A673 (cell line): ENCODE data around the gene THSD1. TPM values are rescaled to one million over a fixed set of nuclear protein-coding genes. Genes with fewer than 3 reads are reported as not detected.
A peak's percentile ranks its signal among the peaks of the same experiment; 100 is the strongest.
"Not testable (repeated sequence)": the region's sequence is repeated elsewhere in the genome, so short reads cannot be mapped to it uniquely, and the experiment has no call there.

ENCODE experiments used
- BruUV-seq: library from RNA; stranded (reverse); fragments of 400-500 nt; replicated peaks from 2 replicates; lab custom pipeline; 2021; lab: Mats Ljungman, UMichigan
- CTCF ChIA-PET: fragments of 300-600 bp; sonication (Branson Sonifier 250); formaldehyde crosslinking; loops from one replicate; lab custom pipeline; 2022; ENCODE audit warnings: antibody characterized with exemption; lab: Charles Lee
- POLR2A ChIA-PET: fragments of 300-600 bp; sonication (Branson Sonifier 250); formaldehyde crosslinking; loops from one replicate; lab custom pipeline; 2022; ENCODE audit warnings: antibody characterized with exemption; ENCODE audit not compliant: low non-redundant PET; lab: Charles Lee
- DNase-seq: peaks from one replicate; pipeline ENCODE4 v3.0.0-alpha.2; 2015; ENCODE audit warnings: low spot score
- H3K27ac ChIP-seq: fragments of 200-600 bp; sonication (generic); 2 replicates; pipeline ENCODE4 v1.5.1; 2016; ENCODE audit warnings: mixed run types, low read depth, mild to moderate bottlenecking, mixed read lengths, antibody characterized with exemption, low read length; ENCODE audit not compliant: poor library complexity, severe bottlenecking
- H3K27me3 ChIP-seq: fragments of 200-600 bp; sonication (generic); replicated peaks from 2 replicates; pipeline ENCODE4 v1.6.1; 2017; ENCODE audit warnings: mixed run types, low read depth, mild to moderate bottlenecking, mixed read lengths, antibody characterized with exemption, low read length; ENCODE audit not compliant: insufficient read depth, poor library complexity
- H3K36me3 ChIP-seq: fragments of 200-600 bp; sonication (generic); 2 replicates; pipeline ENCODE4 v1.6.1; 2016; ENCODE audit warnings: mixed run types, mild to moderate bottlenecking, mixed read lengths, antibody characterized with exemption, low read length; ENCODE audit not compliant: insufficient read depth, poor library complexity, severe bottlenecking
- H3K4me1 ChIP-seq: fragments of 200-600 bp; sonication (generic); 2 replicates; pipeline ENCODE4 v1.6.1; 2017; ENCODE audit warnings: mixed run types, mild to moderate bottlenecking, mixed read lengths, antibody characterized with exemption, low read length; ENCODE audit not compliant: insufficient read depth, poor library complexity, severe bottlenecking
- H3K4me3 ChIP-seq: fragments of 200-600 bp; sonication (generic); 2 replicates; pipeline ENCODE4 v1.5.1; 2016; ENCODE audit warnings: low read depth, mixed run types, mild to moderate bottlenecking, mixed read lengths, low read length; ENCODE audit not compliant: poor library complexity, severe bottlenecking
- H3K9me3 ChIP-seq: fragments of 200-600 bp; sonication (generic); 2 replicates; pipeline ENCODE4 v1.6.1; 2016; ENCODE audit warnings: mixed run types, low read depth, mild to moderate bottlenecking, mixed read lengths, antibody characterized with exemption, low read length; ENCODE audit not compliant: poor library complexity, severe bottlenecking
- CTCF ChIP-seq: fragments of 300-800, 200-600 bp; sonication (generic); conservative IDR thresholded peaks from 2 replicates; pipeline ENCODE4 v1.5.1; 2017; ENCODE audit warnings: low read depth, mild to moderate bottlenecking, antibody characterized with exemption, low read length, moderate library complexity, mixed read lengths
- EZH2 ChIP-seq: fragments of 200-600 bp; sonication (generic); IDR thresholded peaks from 2 replicates; pipeline ENCODE4 v1.6.1; 2017; ENCODE audit warnings: borderline replicate concordance, low read depth, mild to moderate bottlenecking, mixed read lengths, antibody characterized with exemption, low read length; ENCODE audit not compliant: poor library complexity, severe bottlenecking
- intact Hi-C: fragments of 100-400 bp; cut with micrococcal nuclease; formaldehyde crosslinking; loops from one replicate; pipeline ENCODE4 v1.10.0; 2022; ENCODE audit not compliant: unreplicated experiment
- total RNA-seq: library from RNA; stranded (reverse); gene quantifications from 2 replicates; pipeline ENCODE4 v1.2.3, GENCODE V29; 2021

Gene THSD1
- total RNA-seq, 1 experiment from 2014 or later, result 0.13 TPM

DNA sequence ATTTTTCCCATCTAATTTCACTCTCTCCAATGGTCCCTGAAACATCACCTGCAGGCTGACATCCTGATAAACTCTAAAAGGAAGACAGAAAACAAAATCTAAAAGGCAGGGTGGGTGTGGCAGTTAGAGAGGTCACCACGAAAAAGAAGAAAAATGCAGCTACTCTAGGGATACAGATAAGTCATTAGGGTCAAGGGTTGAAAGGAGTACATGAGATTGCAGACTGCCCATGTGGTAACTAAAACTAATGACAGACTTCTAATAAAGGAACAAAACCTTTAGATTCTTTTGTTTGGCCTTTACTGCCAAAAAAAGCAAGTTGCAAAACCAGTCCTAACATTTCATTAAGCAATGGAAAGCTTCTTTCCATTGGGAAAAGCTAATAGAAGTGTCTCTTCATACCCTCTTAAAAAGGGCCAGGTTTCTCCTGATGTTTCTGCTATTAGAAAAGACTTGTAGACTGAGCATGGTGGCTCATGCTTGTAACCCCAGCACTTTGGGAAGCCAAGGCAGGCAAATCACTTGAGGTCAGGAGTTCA is 31.0 kb downstream of the THSD1 start:
- ChIA-PET CTCF (no interaction called here), POLR2A (no interaction called here)
- TF ChIP-seq EZH2 (no peak), CTCF (no peak)
- Histone ChIP-seq H3K36me3 (no peaks in the 10 kb centered on the region), H3K27ac (no peak overlapping the region), H3K27me3 (no peaks in the 10 kb centered on the region), H3K9me3 (no peaks in the 10 kb centered on the region), H3K4me1 (no peaks in the 10 kb centered on the region), H3K4me3 (no peak overlapping the region)
- intact Hi-C loops, result no loop called here
- DNase-seq, result no peak
- no TSS peak for BruUV-seq

DNA sequence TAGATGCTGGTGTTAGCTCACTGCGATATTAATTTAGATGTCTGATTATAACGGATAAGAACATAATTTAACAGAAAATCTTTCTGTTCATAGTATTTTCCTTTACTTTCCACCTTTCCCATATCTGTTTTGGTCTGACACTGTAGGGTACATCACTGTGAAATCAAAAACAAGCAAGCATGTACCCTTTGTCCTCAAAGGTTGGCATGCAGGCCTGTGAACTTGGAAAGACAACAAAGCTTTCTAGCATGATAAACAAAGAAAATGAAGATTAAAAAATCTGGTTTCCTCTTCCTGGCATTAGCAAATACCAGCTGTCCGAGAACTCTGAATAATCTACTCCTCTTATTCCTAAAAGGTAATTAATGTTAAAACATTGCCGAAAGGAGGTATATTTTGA is 31.6 kb downstream of the THSD1 start:
- Histone ChIP-seq H3K27me3 (no peaks in the 10 kb centered on the region), H3K36me3 (no peaks in the 10 kb centered on the region), H3K4me1 (no peaks in the 10 kb centered on the region), H3K27ac (no peak overlapping the region), H3K9me3 (no peaks in the 10 kb centered on the region), H3K4me3 (no peak overlapping the region)
- TF ChIP-seq EZH2 (no peak), CTCF (no peak)
- intact Hi-C loops, result no loop called here
- ChIA-PET POLR2A (no interaction called here), CTCF (no interaction called here)
- no TSS peak for BruUV-seq
- no peak for DNase-seq

- POLR2A ChIA-PET, H3K27ac ChIP-seq, BruUV-seq, intact Hi-C loops, DNase-seq, H3K9me3 ChIP-seq, H3K4me3 ChIP-seq, H3K4me1 ChIP-seq, H3K27me3 ChIP-seq, CTCF ChIA-PET, H3K36me3 ChIP-seq: not testable (repeated sequence)
Observed at GRCh38 chr13:52373277-52373676, 32.7 kb downstream of the THSD1 start.

DNA sequence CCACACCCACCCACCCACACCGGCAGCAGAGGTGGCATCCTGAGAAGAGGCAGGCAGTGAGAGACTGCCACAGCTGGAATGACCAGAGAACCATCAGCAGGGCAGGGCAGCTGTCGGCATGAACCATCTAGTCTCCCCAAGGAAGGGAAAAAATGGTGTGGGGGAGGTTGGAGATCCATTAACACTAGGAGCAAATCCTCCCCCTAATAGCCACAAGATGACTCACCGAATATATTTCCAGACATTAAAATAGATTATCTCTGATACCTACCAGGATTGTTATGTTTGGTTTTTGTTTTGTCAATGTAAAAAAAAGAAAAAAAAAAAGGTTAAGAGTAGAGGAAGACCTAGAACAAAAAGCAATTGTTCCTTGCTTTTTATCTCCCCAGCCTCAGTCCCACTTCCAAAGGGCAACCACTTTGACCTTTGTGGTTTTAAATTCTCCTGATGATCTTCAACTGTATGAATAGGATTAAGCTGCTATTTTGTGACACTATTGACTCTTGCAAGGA is 34.2 kb downstream of the THSD1 start:
- CTCF ChIA-PET, result no interaction called here
- intact Hi-C loops, result no loop called here
- POLR2A ChIA-PET, result no interaction called here

More for the DNA sequence above, 34.2 kb downstream of the THSD1 start:
- no peaks in the 10 kb centered on the region for H3K4me1 ChIP-seq
- peak; percentile 12 for DNase-seq
- no peak overlapping the region for H3K4me3 ChIP-seq
- no peaks in the 10 kb centered on the region for H3K9me3 ChIP-seq
- BruUV-seq, result no TSS peak
- H3K27me3 ChIP-seq, result no peaks in the 10 kb centered on the region
- no peaks in the 10 kb centered on the region for H3K36me3 ChIP-seq
- H3K27ac ChIP-seq, result no peak overlapping the region
- TF ChIP-seq EZH2 (no peak), CTCF (no peak)
